Chondrocyte (in vitro differentiated cells): Measurements from ENCODE around the gene BPI. TPM values are rescaled to one million over a fixed set of nuclear protein-coding genes. Genes with fewer than 3 reads are reported as not detected.

Experiments
- DNase-seq: peaks from one replicate; pipeline ENCODE4 v3.0.0; 2021; ENCODE audit warnings: mixed read lengths, low spot score
- H3K27ac Mint-ChIP-seq: one replicate; pipeline ENCODE4 v1.8.0; 2021; ENCODE audit warnings: mild to moderate bottlenecking, moderate library complexity, mixed read lengths; ENCODE audit not compliant: unreplicated experiment
- H3K27me3 Mint-ChIP-seq: 2 replicates; pipeline ENCODE4 v1.8.0; 2021; ENCODE audit warnings: low read depth, mixed read lengths
- H3K36me3 Mint-ChIP-seq: 2 replicates; pipeline ENCODE4 v1.8.0; 2021; ENCODE audit warnings: low read depth, mixed read lengths
- H3K4me1 Mint-ChIP-seq: 2 replicates; pipeline ENCODE4 v1.8.0; 2021; ENCODE audit warnings: low read depth, mild to moderate bottlenecking, mixed read lengths
- H3K4me3 Mint-ChIP-seq: one replicate; pipeline ENCODE4 v1.8.0; 2021; ENCODE audit warnings: mild to moderate bottlenecking, moderate library complexity, mixed read lengths; ENCODE audit not compliant: unreplicated experiment
- H3K9me3 Mint-ChIP-seq: 2 replicates; pipeline ENCODE4 v1.8.0; 2021; ENCODE audit warnings: low read depth, mixed read lengths
- total RNA-seq: library from RNA; stranded (reverse); gene quantifications from 3 replicates; pipeline ENCODE4 v1.2.1, GENCODE V29; 2021
- TF ChIP-seq, protein P1 (sequence below): fragments of 200-600 bp; sonication (generic); IDR thresholded peaks from 2 replicates; pipeline ENCODE4 v1.5.0; 2021; ENCODE audit warnings: antibody characterized with exemption, mild to moderate bottlenecking, moderate library complexity

BPI gene
- total RNA-seq, 1 donor from 2014 or later = 0.55 TPM

DNA sequence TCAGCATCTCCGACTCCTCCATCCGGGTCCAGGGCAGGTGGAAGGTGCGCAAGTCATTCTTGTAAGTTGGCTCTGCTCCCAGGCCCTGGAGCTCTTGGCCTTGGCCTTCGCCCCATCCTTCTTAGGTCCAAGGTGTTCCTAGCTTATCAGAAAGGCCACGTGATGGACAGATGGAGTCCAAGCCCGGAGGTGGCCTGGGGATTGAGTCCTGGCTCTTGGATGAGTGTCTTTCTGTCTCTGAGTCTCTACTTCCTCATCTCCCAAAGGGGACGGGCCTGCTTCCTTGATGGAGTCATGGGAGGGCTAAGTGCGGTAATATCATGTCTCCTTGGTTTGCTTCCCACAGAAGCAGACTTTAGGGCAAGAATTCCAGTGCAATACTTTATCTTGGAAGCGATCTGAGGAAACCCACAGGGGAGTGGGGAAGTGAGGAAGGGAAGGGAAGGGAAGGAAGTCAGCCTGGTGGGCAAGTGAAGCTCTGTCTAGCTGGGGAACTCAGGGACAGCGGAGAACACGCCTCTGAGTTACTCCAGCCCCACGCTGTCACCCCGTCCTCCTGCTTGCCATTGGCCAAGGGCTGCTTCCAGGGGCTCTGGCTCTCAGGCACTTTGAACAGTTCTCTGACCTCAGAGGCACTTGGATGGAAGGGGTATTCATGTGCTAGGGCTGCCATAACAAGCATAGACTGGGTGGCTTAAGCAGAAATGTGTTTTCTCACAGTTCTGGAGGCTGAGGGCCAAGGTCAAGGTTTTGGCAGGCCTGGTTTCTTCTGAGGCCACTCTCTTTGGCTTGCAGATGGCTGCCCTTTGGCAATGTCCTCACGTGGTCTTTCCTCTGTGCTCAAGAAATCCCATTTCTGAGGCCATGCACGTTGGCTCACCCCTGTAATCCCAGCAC lies 47.2 kb downstream of the BPI start:
- no peak for DNase-seq
- Mint-ChIP-seq H3K27ac (no peak overlapping the region), H3K4me1 (no peaks in the 10 kb centered on the region), H3K9me3 (no peaks in the 10 kb centered on the region), H3K36me3 (peaks cover 2% of the 10 kb centered on the region), H3K4me3 (no peak overlapping the region), H3K27me3 (peaks cover 4% of the 10 kb centered on the region)
- TF ChIP-seq, protein P1, sequence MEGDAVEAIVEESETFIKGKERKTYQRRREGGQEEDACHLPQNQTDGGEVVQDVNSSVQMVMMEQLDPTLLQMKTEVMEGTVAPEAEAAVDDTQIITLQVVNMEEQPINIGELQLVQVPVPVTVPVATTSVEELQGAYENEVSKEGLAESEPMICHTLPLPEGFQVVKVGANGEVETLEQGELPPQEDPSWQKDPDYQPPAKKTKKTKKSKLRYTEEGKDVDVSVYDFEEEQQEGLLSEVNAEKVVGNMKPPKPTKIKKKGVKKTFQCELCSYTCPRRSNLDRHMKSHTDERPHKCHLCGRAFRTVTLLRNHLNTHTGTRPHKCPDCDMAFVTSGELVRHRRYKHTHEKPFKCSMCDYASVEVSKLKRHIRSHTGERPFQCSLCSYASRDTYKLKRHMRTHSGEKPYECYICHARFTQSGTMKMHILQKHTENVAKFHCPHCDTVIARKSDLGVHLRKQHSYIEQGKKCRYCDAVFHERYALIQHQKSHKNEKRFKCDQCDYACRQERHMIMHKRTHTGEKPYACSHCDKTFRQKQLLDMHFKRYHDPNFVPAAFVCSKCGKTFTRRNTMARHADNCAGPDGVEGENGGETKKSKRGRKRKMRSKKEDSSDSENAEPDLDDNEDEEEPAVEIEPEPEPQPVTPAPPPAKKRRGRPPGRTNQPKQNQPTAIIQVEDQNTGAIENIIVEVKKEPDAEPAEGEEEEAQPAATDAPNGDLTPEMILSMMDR = no peak

DNA sequence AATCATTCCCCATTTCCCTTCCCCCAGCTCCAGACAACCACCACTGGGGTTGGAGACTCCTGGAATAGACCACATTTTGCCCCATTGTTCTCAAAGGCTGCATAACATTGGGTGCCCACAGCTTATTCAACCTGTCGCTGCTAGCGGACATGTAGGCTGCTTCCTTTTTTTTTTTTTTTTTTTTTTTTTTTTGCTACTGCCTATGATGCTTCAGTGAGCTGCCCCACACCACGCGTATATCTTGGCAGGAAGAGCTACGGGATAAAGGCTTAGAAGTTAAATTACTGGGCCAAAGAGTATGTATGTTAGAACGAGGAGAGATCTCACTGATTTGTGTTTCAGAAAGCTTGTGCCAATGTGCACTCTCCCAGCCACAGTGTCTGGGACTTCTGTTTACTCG lies 49.4 kb downstream of the BPI start:
- H3K27me3 Mint-ChIP-seq = peaks cover 4% of the 10 kb centered on the region
- H3K36me3 Mint-ChIP-seq = peaks cover 2% of the 10 kb centered on the region
- H3K4me1 Mint-ChIP-seq = no peaks in the 10 kb centered on the region
- H3K27ac Mint-ChIP-seq = no peak overlapping the region
- DNase-seq = no peak
- no peaks in the 10 kb centered on the region for H3K9me3 Mint-ChIP-seq
- H3K4me3 Mint-ChIP-seq = no peak overlapping the region
- TF ChIP-seq, protein P1 = no peak

DNA sequence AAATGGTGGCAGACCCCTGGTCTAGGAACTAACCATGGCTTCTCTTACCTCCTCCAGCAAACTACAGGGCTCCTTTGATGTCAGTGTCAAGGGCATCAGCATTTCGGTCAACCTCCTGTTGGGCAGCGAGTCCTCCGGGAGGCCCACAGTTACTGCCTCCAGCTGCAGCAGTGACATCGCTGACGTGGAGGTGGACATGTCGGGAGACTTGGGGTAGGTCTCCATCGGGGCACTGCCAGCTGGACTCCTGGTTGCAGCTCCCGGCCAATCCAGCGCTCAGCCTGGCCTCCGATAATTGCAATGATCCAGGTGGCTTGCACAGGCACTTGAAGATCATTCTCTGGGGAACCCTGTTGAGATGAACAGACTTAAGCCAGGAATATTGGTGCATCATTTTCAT lies 50.3 kb downstream of the BPI start:
- H3K4me1 Mint-ChIP-seq = no peaks in the 10 kb centered on the region
- no peak overlapping the region for H3K27ac Mint-ChIP-seq
- no peaks in the 10 kb centered on the region for H3K9me3 Mint-ChIP-seq
- DNase-seq = no peak
- peaks cover 4% of the 10 kb centered on the region for H3K27me3 Mint-ChIP-seq
- H3K4me3 Mint-ChIP-seq = no peak overlapping the region
- TF ChIP-seq, protein P1 = no peak
- H3K36me3 Mint-ChIP-seq = peaks cover 2% of the 10 kb centered on the region

DNA sequence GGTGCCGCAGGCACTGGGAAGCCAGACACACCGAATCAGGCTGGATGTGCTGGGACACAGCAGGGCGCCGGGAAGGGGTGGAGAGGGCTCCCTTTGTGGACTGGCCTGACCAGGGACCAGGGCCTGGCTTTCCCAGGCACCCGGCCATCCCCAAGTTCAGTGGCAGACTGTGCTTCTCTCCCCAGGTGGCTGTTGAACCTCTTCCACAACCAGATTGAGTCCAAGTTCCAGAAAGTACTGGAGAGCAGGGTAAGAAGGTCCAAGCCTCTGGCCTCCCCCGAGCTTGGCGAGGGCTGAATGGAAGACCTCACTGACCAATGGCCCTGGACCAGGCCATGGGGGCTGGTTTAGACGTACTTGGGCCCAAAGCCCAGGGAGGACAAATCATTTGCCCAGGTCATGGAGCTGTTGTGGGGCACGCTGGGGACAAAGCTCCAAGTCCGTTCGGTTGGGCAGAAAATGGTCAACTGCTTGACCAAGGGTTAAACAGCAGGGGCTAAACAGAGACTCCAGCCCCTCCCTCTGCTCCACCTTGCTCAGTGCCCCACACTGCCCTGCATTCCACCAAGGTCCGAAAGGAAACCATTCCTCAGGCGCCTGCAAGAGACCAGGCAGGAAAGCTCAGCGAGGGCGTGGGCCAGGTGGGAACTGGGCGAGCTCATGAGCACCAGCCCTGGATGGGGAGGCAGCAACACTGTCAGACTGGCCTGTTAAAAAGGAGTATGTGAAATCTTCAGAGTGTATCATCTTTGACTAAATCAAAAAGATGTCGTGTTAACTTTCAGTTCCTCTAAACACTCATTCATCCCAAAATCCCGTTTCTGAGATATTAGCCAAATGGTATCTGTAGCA lies 51.4 kb downstream of the BPI start:
- Mint-ChIP-seq H3K9me3 (no peaks in the 10 kb centered on the region), H3K4me1 (no peaks in the 10 kb centered on the region), H3K27ac (no peak overlapping the region), H3K27me3 (no peaks in the 10 kb centered on the region), H3K36me3 (peaks cover 2% of the 10 kb centered on the region), H3K4me3 (no peak overlapping the region)
- DNase-seq = no peak
- TF ChIP-seq, protein P1 = no peak

DNA sequence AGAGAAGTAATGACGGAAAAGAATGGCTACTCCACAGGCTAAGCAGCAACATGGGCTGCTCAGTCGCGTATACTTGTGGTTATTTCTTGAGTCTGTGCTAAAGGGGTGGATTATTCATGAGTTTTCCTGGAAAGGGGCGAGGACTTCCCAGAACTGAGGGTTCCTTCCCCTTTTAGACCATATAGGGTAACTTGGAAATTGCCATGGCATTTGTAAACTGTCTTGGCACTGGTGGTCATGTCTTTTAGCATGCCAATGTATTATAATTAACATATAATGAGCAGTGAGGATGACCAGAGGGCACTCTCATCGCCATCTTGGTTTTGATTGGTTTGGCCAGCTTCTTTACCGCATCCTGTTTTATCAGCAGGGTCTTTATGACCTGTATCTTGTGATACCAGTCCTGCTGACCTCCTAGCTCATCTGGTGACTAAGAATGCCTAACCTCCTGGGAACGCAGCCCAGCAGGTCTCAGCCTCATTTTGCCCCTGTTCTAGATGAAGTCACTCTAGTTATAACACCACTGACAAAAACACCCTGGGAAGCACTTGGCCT lies 53.8 kb downstream of the BPI start:
- Mint-ChIP-seq H3K4me1 (no peaks in the 10 kb centered on the region), H3K4me3 (no peak overlapping the region), H3K27ac (no peak overlapping the region), H3K27me3 (no peaks in the 10 kb centered on the region), H3K9me3 (no peaks in the 10 kb centered on the region), H3K36me3 (no peaks in the 10 kb centered on the region)
- DNase-seq = no peak
- TF ChIP-seq, protein P1 = no peak
